ENCODE results near the gene WDR17.
"Not testable (repeated sequence)": the region's sequence is repeated elsewhere in the genome, so short reads cannot be mapped to it uniquely, and the experiment has no call there.

The WDR17 gene

DNA sequence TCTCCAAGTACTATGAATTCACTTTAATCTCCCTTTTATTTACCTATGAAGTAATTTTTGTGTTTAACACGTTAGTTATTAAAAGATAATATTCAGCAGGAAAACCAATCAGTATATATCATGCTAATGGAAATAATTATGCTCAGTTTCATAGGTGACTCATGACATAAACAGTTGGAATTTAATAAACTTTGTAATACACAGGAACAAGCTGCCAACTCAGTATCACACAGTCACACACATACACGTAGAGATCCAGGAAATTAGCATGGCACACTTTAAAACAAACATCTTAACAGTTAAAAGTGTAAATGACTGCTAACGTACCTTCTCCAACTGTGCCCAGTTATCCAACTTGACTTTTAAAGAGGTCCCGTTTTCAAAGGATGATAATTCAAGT lies 127.5 kb downstream of the WDR17 start:
- H3K27me3 ChIP-seq (ENCODE audit: insufficient read depth, low read length) = no peaks in the 10 kb centered on the region
- 51% methylated on average over 2 of the region's 4 CpGs for WGBS
- H3K36me3 ChIP-seq (ENCODE audit: insufficient read depth, low read length) = no peaks in the 10 kb centered on the region
- peaks cover 10% of the 10 kb centered on the region for H3K4me1 ChIP-seq (ENCODE audit: insufficient read depth, low read length)
- no peak overlapping the region for H3K27ac ChIP-seq (ENCODE audit: low read depth, low read length)
- no peaks in the 10 kb centered on the region for H3K9me3 ChIP-seq (ENCODE audit: insufficient read depth, low read depth, low read length)
- no peak overlapping the region for H3K4me3 ChIP-seq (ENCODE audit: low read length)
- no peak overlapping the region for H3K9ac ChIP-seq (ENCODE audit: low read depth, low read length)

DNA sequence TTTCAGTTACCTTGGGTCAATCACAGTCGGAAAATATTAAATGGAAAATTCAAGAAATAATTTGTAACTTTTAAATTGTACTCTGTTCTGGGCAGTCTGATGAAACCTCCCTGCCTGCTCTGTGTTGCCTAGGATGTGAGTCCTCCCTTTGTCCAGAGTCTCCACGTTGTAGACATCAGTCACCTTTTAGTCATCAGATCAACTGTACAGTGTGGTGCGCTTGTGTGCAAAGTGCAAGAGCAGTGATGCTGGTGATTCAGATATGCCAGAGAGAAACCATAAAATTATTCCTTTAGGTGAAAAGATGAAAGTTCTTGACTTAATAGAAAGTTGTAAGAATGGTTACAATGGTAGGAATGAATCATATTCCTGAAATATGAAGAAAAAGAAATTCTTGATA lies 128.3 kb downstream of the WDR17 start:
- Histone ChIP-seq H3K4me3 (ENCODE audit: low read length) (no peak overlapping the region), H3K4me1 (ENCODE audit: insufficient read depth, low read length) (peaks cover 10% of the 10 kb centered on the region), H3K9ac (ENCODE audit: low read depth, low read length) (no peak overlapping the region), H3K27me3 (ENCODE audit: insufficient read depth, low read length) (no peaks in the 10 kb centered on the region), H3K9me3 (ENCODE audit: insufficient read depth, low read depth, low read length) (no peaks in the 10 kb centered on the region), H3K27ac (ENCODE audit: low read depth, low read length) (no peak overlapping the region), H3K36me3 (ENCODE audit: insufficient read depth, low read length) (no peaks in the 10 kb centered on the region)
- WGBS = 74% methylated on average over 3 of the region's 3 CpGs

DNA sequence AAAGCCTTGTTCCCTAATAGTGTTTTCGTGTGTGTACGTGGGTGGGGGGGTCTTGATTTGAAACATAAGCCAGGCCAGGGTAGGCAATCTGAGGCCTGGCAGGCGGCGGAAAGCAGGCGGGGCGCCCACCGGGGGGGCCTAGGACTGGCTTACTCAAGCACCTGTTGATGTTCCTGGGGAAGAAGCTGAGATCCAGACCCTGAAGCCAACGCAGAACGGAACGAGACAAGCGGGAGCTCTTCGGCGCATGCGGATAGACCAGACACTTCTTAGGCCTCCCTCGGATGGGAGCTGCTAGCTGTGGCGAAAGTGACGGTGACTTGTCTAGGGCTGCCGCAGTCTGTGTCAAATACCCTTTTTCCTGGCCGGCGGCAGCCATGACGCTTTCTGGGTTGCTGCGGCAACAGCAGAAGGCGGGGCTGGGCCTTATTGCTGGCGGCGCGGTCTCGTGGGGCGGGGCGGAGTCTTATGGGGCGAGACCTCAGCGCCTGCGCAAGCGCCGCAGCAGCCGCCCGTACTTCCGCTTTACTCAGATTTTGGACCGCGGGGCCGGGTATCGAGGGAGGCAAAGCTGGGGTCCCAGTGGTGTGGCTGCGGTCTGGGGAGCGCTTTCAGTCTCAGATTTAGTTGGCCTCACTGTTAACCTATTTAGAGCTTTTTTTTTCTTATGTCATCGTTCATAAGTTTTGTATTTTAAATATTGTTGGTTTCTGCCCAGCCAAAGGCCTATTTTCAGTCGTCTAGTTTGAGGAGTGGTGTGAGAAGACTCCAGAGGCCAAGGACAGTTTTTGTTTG lies 129.7 kb downstream of the WDR17 start, which contains the start of gene SPATA4:
TSS of gene SPATA4 (minus strand) at position 402 of the 795 bp plus-strand sequence. CDS start at position 379, 23 bp downstream.
- Histone ChIP-seq H3K9ac (ENCODE audit: low read depth, low read length) (peak within 1 kb of the TSS; percentile 39; the same call in 1 of the 2 replicates), H3K27ac (ENCODE audit: low read depth, low read length) (peak within 1 kb of the TSS; percentile 43; the same call in 1 of the 2 replicates), H3K9me3 (ENCODE audit: insufficient read depth, low read depth, low read length) (0 out of 2 replicates have a peak, but pooled peaks cover under 1% of the 10 kb centered on the region), H3K4me1 (ENCODE audit: insufficient read depth, low read length) (peaks cover 9% of the 10 kb centered on the region), H3K27me3 (ENCODE audit: insufficient read depth, low read length) (no peaks in the 10 kb centered on the region), H3K4me3 (ENCODE audit: low read length) (peak within 1 kb of the TSS; percentile 65), H3K36me3 (ENCODE audit: insufficient read depth, low read length) (no peaks in the 10 kb centered on the region)
- 2% methylated on average over 45 of the region's 45 CpGs for WGBS

DNA sequence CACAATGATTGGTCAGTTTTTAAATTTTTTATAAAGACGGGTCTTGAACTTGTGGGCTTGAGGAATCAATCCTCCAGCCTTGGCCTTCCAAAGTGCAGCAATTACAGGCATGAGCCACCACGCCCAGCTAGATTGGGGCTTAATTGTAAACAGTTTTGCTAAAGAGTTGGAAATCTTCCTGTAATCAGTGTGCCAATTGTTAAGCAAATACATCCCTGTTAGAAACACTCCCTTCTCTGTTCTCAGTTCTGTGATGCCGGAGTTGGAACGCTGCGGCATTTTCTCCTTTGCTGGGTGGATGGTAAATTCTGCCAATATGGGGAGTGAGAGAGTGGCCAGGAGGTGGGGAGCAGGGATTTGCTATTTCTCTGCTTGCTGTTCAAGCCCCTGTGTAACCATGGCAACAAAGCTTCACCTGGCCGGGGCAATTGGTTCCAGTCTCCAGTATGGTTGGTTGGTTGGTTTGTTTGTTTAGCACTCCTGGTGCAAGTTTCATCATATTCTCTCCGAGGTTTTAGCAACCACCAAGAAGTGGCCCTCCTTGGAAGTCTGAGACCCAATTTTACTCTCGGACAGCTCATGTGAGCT lies 132.8 kb downstream of the WDR17 start:
- WGBS = 84% methylated on average over 8 of the region's 8 CpGs
- H3K4me1 ChIP-seq (ENCODE audit: insufficient read depth, low read length) = peaks cover 4% of the 10 kb centered on the region
- no peak overlapping the region for H3K4me3 ChIP-seq (ENCODE audit: low read length)
- H3K9ac ChIP-seq (ENCODE audit: low read depth, low read length) = no peak overlapping the region
- no peaks in the 10 kb centered on the region for H3K27me3 ChIP-seq (ENCODE audit: insufficient read depth, low read length)
- H3K36me3 ChIP-seq (ENCODE audit: insufficient read depth, low read length) = no peaks in the 10 kb centered on the region
- H3K27ac ChIP-seq (ENCODE audit: low read depth, low read length) = no peak overlapping the region
- 0 out of 2 replicates have a peak, but pooled peaks cover 2% of the 10 kb centered on the region for H3K9me3 ChIP-seq (ENCODE audit: insufficient read depth, low read depth, low read length)

DNA sequence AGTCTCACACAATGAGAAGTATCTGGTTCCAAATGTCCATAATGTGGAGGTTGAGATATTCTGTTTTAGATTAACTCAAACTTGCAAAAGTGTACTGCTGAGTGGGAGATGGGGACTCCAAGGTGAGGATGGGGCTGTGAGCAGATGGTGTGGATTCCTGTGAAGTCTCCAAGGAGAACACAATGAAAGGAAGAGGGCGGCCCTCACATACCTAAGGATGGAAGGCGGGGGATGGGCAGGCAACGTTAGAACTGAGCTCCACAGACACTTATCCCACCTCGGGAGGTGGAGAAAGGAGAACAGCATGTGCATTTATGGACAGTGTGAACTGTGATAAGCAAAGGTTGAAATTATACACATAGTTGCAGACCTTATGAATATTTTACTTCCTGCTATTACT lies 139.7 kb downstream of the WDR17 start:
- Histone ChIP-seq H3K9ac (ENCODE audit: low read depth, low read length) (no peak overlapping the region), H3K4me3 (ENCODE audit: low read length) (no peak overlapping the region), H3K27me3 (ENCODE audit: insufficient read depth, low read length) (no peaks in the 10 kb centered on the region), H3K27ac (ENCODE audit: low read depth, low read length) (no peak overlapping the region), H3K36me3 (ENCODE audit: insufficient read depth, low read length) (no peaks in the 10 kb centered on the region), H3K9me3 (ENCODE audit: insufficient read depth, low read depth, low read length) (0 out of 2 replicates have a peak, but pooled peaks cover 2% of the 10 kb centered on the region), H3K4me1 (ENCODE audit: insufficient read depth, low read length) (no peaks in the 10 kb centered on the region)
- WGBS = 71% methylated on average over 4 of the region's 4 CpGs

DNA sequence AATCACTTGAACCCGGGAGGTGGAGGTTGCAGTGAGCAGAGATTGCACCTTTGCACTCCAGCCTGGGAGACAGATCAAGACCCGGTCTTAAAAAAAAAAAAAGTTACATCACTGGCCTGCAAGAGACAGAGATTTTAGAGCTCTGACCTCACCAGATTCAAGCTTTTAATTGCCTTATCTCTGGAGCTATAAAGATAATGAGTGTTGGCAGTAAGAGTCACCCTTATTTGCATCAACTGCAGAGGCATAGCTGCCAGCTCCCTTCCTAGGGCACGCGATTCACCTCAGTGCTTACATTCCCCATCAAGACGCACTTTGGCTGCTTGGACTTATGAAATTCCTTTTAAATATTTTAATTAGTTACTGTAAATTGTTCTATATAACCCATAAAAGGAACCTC lies 142.2 kb downstream of the WDR17 start:
- no peak overlapping the region for H3K4me3 ChIP-seq (ENCODE audit: low read length)
- H3K27me3 ChIP-seq (ENCODE audit: insufficient read depth, low read length) = no peaks in the 10 kb centered on the region
- H3K27ac ChIP-seq (ENCODE audit: low read depth, low read length) = no peak overlapping the region
- 75% methylated on average over 4 of the region's 5 CpGs for WGBS
- H3K9me3 ChIP-seq (ENCODE audit: insufficient read depth, low read depth, low read length) = no peaks in the 10 kb centered on the region
- no peaks in the 10 kb centered on the region for H3K36me3 ChIP-seq (ENCODE audit: insufficient read depth, low read length)
- H3K9ac ChIP-seq (ENCODE audit: low read depth, low read length) = no peak overlapping the region
- H3K4me1 ChIP-seq (ENCODE audit: insufficient read depth, low read length) = no peaks in the 10 kb centered on the region

DNA sequence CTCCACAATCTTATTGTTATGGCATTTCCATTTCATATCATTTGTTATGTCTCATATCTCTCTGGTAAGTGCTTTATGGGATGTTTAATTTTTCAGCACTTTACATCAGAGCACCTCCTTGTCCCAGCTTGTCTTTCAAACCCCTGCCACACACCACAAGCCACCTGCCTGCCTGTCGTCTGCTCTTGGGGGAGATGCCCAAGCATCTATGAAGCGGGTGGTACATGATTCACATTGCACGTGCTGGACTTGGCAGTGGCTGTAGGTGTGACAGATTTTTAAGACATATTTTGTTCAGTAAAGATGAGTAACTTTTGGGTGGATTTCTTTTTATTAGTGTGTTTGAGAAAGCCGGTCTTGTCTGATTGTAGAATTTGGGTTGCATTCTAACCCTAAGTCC lies 143.9 kb downstream of the WDR17 start:
- 98% methylated on average over 4 of the region's 4 CpGs for WGBS

DNA sequence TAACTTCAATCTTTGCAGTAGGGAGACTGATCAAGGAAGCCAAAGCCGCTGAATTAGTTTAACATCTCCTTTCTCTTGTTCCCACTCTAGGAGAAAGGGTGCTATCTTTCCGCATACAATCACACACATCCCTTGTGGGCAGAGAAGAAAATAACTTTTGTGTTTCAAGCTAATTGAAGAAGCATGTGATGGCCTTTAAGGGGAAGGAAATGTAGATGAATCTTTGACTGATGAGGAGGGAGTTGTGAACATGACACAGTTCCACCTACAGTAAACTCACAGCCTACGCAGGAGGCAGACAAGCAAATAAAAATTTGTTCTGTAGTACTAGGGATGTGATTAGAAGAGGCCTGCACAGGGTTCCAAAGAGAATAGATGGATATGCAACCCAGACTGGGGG lies 144.5 kb downstream of the WDR17 start:
- 84% methylated on average over 2 of the region's 3 CpGs for WGBS
- H3K27me3 ChIP-seq (ENCODE audit: insufficient read depth, low read length) = no peaks in the 10 kb centered on the region
- H3K4me1 ChIP-seq (ENCODE audit: insufficient read depth, low read length) = no peaks in the 10 kb centered on the region
- H3K36me3 ChIP-seq (ENCODE audit: insufficient read depth, low read length) = no peaks in the 10 kb centered on the region
- no peaks in the 10 kb centered on the region for H3K9me3 ChIP-seq (ENCODE audit: insufficient read depth, low read depth, low read length)
- H3K4me3 ChIP-seq (ENCODE audit: low read length) = no peak overlapping the region
- H3K9ac ChIP-seq (ENCODE audit: low read depth, low read length) = no peak overlapping the region
- no peak overlapping the region for H3K27ac ChIP-seq (ENCODE audit: low read depth, low read length)

More for the DNA sequence above, 143.9 kb downstream of the WDR17 start:
- Histone ChIP-seq H3K4me1 (ENCODE audit: insufficient read depth, low read length) (no peaks in the 10 kb centered on the region), H3K4me3 (ENCODE audit: low read length) (no peak overlapping the region), H3K9me3 (ENCODE audit: insufficient read depth, low read depth, low read length) (no peaks in the 10 kb centered on the region), H3K27ac (ENCODE audit: low read depth, low read length) (no peak overlapping the region), H3K36me3 (ENCODE audit: insufficient read depth, low read length) (no peaks in the 10 kb centered on the region), H3K9ac (ENCODE audit: low read depth, low read length) (no peak overlapping the region), H3K27me3 (ENCODE audit: insufficient read depth, low read length) (no peaks in the 10 kb centered on the region)

DNA sequence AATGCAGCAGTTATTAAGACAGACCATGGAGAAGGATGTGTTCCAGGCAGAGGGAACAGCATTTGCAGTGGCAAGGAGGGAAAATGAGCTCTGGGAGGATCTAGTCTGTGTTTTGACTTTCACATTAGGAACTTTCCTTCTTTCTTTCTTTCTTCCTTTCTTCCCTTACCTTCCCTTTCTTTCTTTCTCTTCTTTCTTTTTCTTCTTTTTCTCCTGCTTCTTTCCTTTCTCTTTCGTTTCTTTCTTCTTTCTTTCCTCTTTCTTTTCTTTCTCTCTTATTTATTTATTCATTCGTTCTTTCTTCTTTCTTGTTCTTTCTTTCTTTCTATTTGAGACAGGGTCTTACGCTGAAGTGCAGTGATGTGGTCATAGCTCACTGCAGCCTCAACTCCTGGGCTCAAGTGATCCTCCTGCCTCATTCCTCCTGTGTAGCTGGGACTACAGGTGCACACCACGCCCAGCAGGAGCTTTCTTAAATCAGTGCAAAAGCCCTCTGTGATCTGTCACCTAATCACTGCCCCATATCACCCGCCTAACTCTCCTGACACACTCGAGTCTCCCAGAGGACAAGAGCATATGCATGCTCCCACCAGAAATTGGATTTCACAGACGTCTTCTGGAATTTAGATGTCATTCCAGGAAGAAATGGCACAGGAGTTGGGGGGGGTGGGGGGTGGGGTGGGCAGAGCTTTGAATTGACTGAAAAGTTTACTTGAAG lies 145.1 kb downstream of the WDR17 start:
- H3K4me1 ChIP-seq (ENCODE audit: insufficient read depth, low read length) = no peaks in the 10 kb centered on the region
- WGBS = 90% methylated on average over 7 of the region's 7 CpGs

DNA sequence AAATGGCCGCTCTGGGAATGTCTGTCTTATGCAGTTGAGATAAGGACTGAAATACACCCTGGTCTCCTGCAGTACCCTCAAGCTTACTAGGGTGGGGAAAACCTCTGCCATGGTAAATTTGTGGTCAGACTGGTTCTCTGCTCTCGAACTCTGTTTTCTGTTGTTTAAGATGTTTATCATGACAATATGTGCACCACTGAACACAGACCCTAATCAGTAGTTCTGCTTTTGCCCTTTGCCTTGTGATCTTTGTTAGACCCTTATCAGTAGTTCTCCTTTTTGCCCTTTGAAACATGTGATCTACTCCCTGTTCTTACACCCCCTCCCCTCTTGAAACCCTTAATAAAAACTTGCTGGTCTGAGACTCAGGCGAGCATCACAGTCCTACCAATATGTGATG lies 146.7 kb downstream of the WDR17 start:
- WGBS = 67% methylated on average over 3 of the region's 3 CpGs

More for the DNA sequence above, 145.1 kb downstream of the WDR17 start:
- no peak overlapping the region for H3K9ac ChIP-seq (ENCODE audit: low read depth, low read length)
- H3K27ac ChIP-seq (ENCODE audit: low read depth, low read length) = no peak overlapping the region
- no peaks in the 10 kb centered on the region for H3K36me3 ChIP-seq (ENCODE audit: insufficient read depth, low read length)
- no peak overlapping the region for H3K4me3 ChIP-seq (ENCODE audit: low read length)
- no peaks in the 10 kb centered on the region for H3K27me3 ChIP-seq (ENCODE audit: insufficient read depth, low read length)
- H3K9me3 ChIP-seq (ENCODE audit: insufficient read depth, low read depth, low read length) = no peaks in the 10 kb centered on the region

DNA sequence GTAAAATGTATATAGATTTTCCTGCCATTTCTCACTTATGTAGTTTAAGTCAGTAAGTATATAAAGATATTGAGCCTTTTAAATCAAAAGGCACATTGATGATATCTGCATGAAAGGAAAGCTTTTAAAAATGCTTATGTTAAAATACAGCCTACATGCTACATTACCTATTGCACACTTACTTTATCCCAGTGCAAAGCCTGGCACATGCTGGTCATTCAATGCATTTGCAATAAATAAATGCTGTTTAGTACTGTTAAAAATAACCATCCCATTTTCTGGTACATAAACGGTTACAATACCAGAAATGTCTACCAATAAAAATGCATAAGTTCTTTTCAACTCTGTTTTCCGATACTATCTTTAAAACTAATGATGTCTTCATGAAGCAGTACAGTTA lies 151.9 kb downstream of the WDR17 start:
- H3K27me3 ChIP-seq (ENCODE audit: insufficient read depth, low read length) = no peaks in the 10 kb centered on the region

More for the DNA sequence above, 146.7 kb downstream of the WDR17 start:
- H3K9ac ChIP-seq (ENCODE audit: low read depth, low read length); H3K27ac ChIP-seq (ENCODE audit: low read depth, low read length); H3K4me1 ChIP-seq (ENCODE audit: insufficient read depth, low read length); H3K27me3 ChIP-seq (ENCODE audit: insufficient read depth, low read length); H3K9me3 ChIP-seq (ENCODE audit: insufficient read depth, low read depth, low read length); H3K4me3 ChIP-seq (ENCODE audit: low read length); H3K36me3 ChIP-seq (ENCODE audit: insufficient read depth, low read length): not testable (repeated sequence)

More for the DNA sequence above, 151.9 kb downstream of the WDR17 start:
- Histone ChIP-seq H3K4me3 (ENCODE audit: low read length) (no peak overlapping the region), H3K36me3 (ENCODE audit: insufficient read depth, low read length) (no peaks in the 10 kb centered on the region), H3K4me1 (ENCODE audit: insufficient read depth, low read length) (no peaks in the 10 kb centered on the region), H3K27ac (ENCODE audit: low read depth, low read length) (no peak overlapping the region), H3K9me3 (ENCODE audit: insufficient read depth, low read depth, low read length) (no peaks in the 10 kb centered on the region), H3K9ac (ENCODE audit: low read depth, low read length) (no peak overlapping the region)
- WGBS = 100% methylated on average over 2 of the region's 2 CpGs
